Esophagus muscularis mucosa (tissue), 4 donors: ENCODE measurements around the gene AP1M1. TPM values are rescaled to one million over a fixed set of nuclear protein-coding genes. Genes with fewer than 3 reads are reported as not detected.
A peak's percentile ranks its signal among the peaks of the same experiment; 100 is the strongest.
"Not testable (repeated sequence)": the region's sequence is repeated elsewhere in the genome, so short reads cannot be mapped to it uniquely, and the experiment has no call there.

ENCODE experiments used
- DNase-seq: peaks from one replicate; pipeline ENCODE4 v3.0.0-alpha.2; 2017; ENCODE audit errors: extremely low spot score
- H3K27ac ChIP-seq, 4 donors: fragments of 200-600 bp; sonication (generic); replicated peaks in 1 of 4; 1 replicate in 3 of 4; 2 replicates in 1 of 4; pipeline ENCODE4 v1.5.1; 2016 to 2019; ENCODE audit warnings: mild to moderate bottlenecking in 1 of 4
- H3K27me3 ChIP-seq, 4 donors: fragments of 200-600 bp; sonication (generic); one replicate each; pipeline versions ENCODE4 v1.5.1 to v1.6.0; 2016 to 2019
- H3K36me3 ChIP-seq, 4 donors: fragments of 200-600 bp; sonication (generic); one replicate each; pipeline ENCODE4 v1.5.1; 2016 to 2019
- H3K4me1 ChIP-seq, 4 donors: fragments of 200-600 bp; sonication (generic); one replicate each; pipeline ENCODE4 v1.5.1; 2016 to 2019
- H3K4me3 ChIP-seq, 4 donors: fragments of 200-600 bp; sonication (generic); 1 replicate in 2 of 4; 2 replicates in 2 of 4; pipeline ENCODE4 v1.5.1; 2016 to 2019; ENCODE audit warnings: mild to moderate bottlenecking in 4 of 4, moderate library complexity in 1 of 4
- H3K9me3 ChIP-seq, 4 donors: fragments of 200-600 bp; sonication (generic); 1 replicate in 3 of 4; 2 replicates in 1 of 4; pipeline ENCODE4 v1.5.1; 2016 to 2019
- CTCF ChIP-seq, 3 experiments: fragments of 200-600 bp in 2 of 3; fragments of 450-650 bp in 1 of 3; sonication (generic) in 2 of 3; IDR thresholded peaks; one replicate each; pipeline ENCODE4 v1.5.1; 2017 to 2019; ENCODE audit warnings: antibody characterized with exemption in 3 of 3, mild to moderate bottlenecking in 2 of 3, moderate library complexity in 1 of 3
- EP300 ChIP-seq: sonication (generic); formaldehyde crosslinking; IDR thresholded peaks from one replicate; pipeline ENCODE4 v1.6.1; 2017; ENCODE audit warnings: antibody characterized with exemption
- POLR2A ChIP-seq: fragments of 450-650 bp; IDR thresholded peaks from one replicate; pipeline ENCODE4 v1.6.1; 2017; ENCODE audit warnings: antibody characterized with exemption, moderate library complexity, mild to moderate bottlenecking, low read depth
- POLR2AphosphoS5 ChIP-seq, 2 donors: sonication (generic); formaldehyde crosslinking; IDR thresholded peaks; one replicate each; pipeline ENCODE4 v1.6.1; 2017; ENCODE audit warnings: antibody characterized with exemption in 2 of 2
- WGBS: methylation state at CpG from one replicate; pipeline ENCODE4 v1.1.5; 2018; 5-methylcytosine and 5-hydroxymethylcytosine counted together
- intact Hi-C: fragments of 100-400 bp; cut with DNase I; formaldehyde crosslinking; loops from one replicate; pipeline ENCODE4 v1.15.1; 2023
- total RNA-seq, 4 donors: library from RNA; depleted of rRNA; stranded (reverse); fragments of >200 nt; gene quantifications; one replicate each; pipeline versions ENCODE4 v1.1.0 to v1.2.1, GENCODE V29; 2016

AP1M1 gene
- total RNA-seq, 4 donors from 2014 or later, result 63.1 to 115 (median 98.6) TPM

- WGBS, result 77% methylated on average over 1 of the region's 1 CpG
- intact Hi-C loops, result no loop called here
- Histone ChIP-seq H3K36me3 (no peaks in the 10 kb centered on the region), H3K4me1 (no peaks in the 10 kb centered on the region), H3K27me3 (peaks cover 0 to 20% (median 0%) of the 10 kb centered on the region in 4 donors), H3K9me3 (peaks cover 0 to 2% (median under 1%) of the 10 kb centered on the region in 4 donors), H3K4me3 (no peak overlapping the region), H3K27ac (no peak overlapping the region)
- no peak for DNase-seq
- no peak for TF ChIP-seq CTCF (IDR thresholded peaks at IDR 0.05)
- TF ChIP-seq EP300, result no peak
- TF ChIP-seq POLR2AphosphoS5 (IDR thresholded peaks at IDR 0.05), result no peak
- no peak for TF ChIP-seq POLR2A
Observed at GRCh38 chr19:16170134-16170533, 27.6 kb upstream of the AP1M1 start.

GRCh38 chr19:16175954-16176353 lies 21.8 kb upstream of the AP1M1 start:
- H3K9me3 ChIP-seq, result peaks cover 0 to 10% (median 4%) of the 10 kb centered on the region in 4 donors
- H3K4me3 ChIP-seq, result no peak overlapping the region
- intact Hi-C loops, result no loop called here
- no peak for DNase-seq
- no peak overlapping the region for H3K27ac ChIP-seq
- WGBS, result 61% methylated on average over 2 of the region's 2 CpGs
- no peaks in the 10 kb centered on the region for H3K36me3 ChIP-seq
- H3K4me1 ChIP-seq, result no peaks in the 10 kb centered on the region
- TF ChIP-seq CTCF (IDR thresholded peaks at IDR 0.05) (no peak), POLR2AphosphoS5 (IDR thresholded peaks at IDR 0.05) (no peak), POLR2A (no peak), EP300 (no peak)
- peaks cover 0 to 25% (median 0%) of the 10 kb centered on the region in 4 donors for H3K27me3 ChIP-seq

- DNase-seq, H3K4me3 ChIP-seq, H3K4me1 ChIP-seq, H3K36me3 ChIP-seq, H3K27ac ChIP-seq, intact Hi-C loops: not testable (repeated sequence)
- Histone ChIP-seq H3K27me3 (peaks cover 0 to 23% (median 0%) of the 10 kb centered on the region in 4 donors), H3K9me3 (peaks cover 0 to 10% (median 4%) of the 10 kb centered on the region in 4 donors)
- WGBS, result 93% methylated on average over 5 of the region's 5 CpGs
Observed at GRCh38 chr19:16178866-16179265, 18.8 kb upstream of the AP1M1 start.

GRCh38 chr19:16180611-16181010 lies 17.1 kb upstream of the AP1M1 start:
- Histone ChIP-seq H3K27ac (no peak overlapping the region), H3K36me3 (no peaks in the 10 kb centered on the region), H3K9me3 (peaks cover 0 to 3% (median under 1%) of the 10 kb centered on the region in 4 donors), H3K4me3 (no peak overlapping the region), H3K27me3 (peaks cover 0 to 16% (median 0%) of the 10 kb centered on the region in 4 donors), H3K4me1 (peaks cover 4 to 13% (median 11%) of the 10 kb centered on the region in 4 donors)
- intact Hi-C loops, result no loop called here
- TF ChIP-seq POLR2A, result no peak
- no peak for TF ChIP-seq POLR2AphosphoS5 (IDR thresholded peaks at IDR 0.05)
- no peak for DNase-seq
- 49% methylated on average over 4 of the region's 4 CpGs for WGBS

- peaks cover 17 to 45% (median 42%) of the 10 kb centered on the region in 4 donors for H3K4me1 ChIP-seq
- DNase-seq, result no peak
- 42% methylated on average over 18 of the region's 18 CpGs for WGBS
- peaks cover 0 to 10% (median 0%) of the 10 kb centered on the region in 4 donors for H3K27me3 ChIP-seq
- no peak for TF ChIP-seq POLR2AphosphoS5 (IDR thresholded peaks at IDR 0.05)
- TF ChIP-seq CTCF (IDR thresholded peaks at IDR 0.05), result no peak
- TF ChIP-seq EP300, result no peak
- TF ChIP-seq POLR2A, result no peak
- peak overlapping the region in 3 of 4 donors; percentile 78 to 91 (median 87) for H3K27ac ChIP-seq
- peak overlapping the region; percentile 76 to 93 (median 82) for H3K4me3 ChIP-seq
- H3K9me3 ChIP-seq, result no peaks in the 10 kb centered on the region
- intact Hi-C loops, result loop anchor here (5.0 kb wide), 1 partner anchor 72 kb away; the partner anchor contains the start of gene RAB8A
- H3K36me3 ChIP-seq, result peaks cover 0 to 31% (median 26%) of the 10 kb centered on the region in 4 donors
Observed at GRCh38 chr19:16184665-16185122, 13.0 kb upstream of the AP1M1 start.
